K562 (cell line): Measurements from ENCODE around the gene DPEP1. TPM values are rescaled to one million over a fixed set of nuclear protein-coding genes. Genes with fewer than 3 reads are reported as not detected.

Experiments
- FIP1L1 ChIP-seq: fragments of 200-400 bp; formaldehyde crosslinking; IDR thresholded peaks from 2 replicates; pipeline ENCODE4 v1.6.1; 2018; ENCODE audit warnings: mild to moderate bottlenecking, low read depth, low read length; ENCODE audit not compliant: poor library complexity, severe bottlenecking
- NCOA2 ChIP-seq, 2 experiments: fragments of 450-650 bp; IDR thresholded peaks; 2 replicates each; pipeline ENCODE4 v1.6.1; 2018; ENCODE audit warnings: mild to moderate bottlenecking in 2 of 2, moderate library complexity in 1 of 2; ENCODE audit not compliant: partially characterized antibody in 2 of 2
- NCOA6 ChIP-seq: fragments of 450-650 bp; IDR thresholded peaks from 2 replicates; pipeline ENCODE4 v1.6.1; 2017; ENCODE audit warnings: mild to moderate bottlenecking
- POLR3G ChIP-seq: IDR thresholded peaks from 2 replicates; pipeline ENCODE4 v1.6.1; 2011; ENCODE audit not compliant: insufficient read length, insufficient replicate concordance; ENCODE audit errors: extremely low read depth
- SMAD3 ChIP-seq: fragments of 450-650 bp; formaldehyde crosslinking; conservative IDR thresholded peaks from 2 replicates; pipeline ENCODE4 v1.4.0; 2020; ENCODE audit warnings: mild to moderate bottlenecking
- ZKSCAN8 ChIP-seq: fragments of 200-800 bp; sonication (Bioruptor generic); IDR thresholded peaks from 2 replicates; pipeline ENCODE4 v1.6.1; 2016; ENCODE audit warnings: missing genetic modification characterization, missing compliant biosample characterization
- polyA plus RNA-seq, 8 experiments: library from polyadenylated mRNA; depleted of rRNA in 4 of 8; stranded (reverse) in 5 of 8; unstranded in 3 of 8; fragments of >200 nt; fragmentation: Nextera tagmentation in 2 of 8; fragmentation: Illumina TruSeq in 1 of 8; extraction: Ambion mirVana in 2 of 8; extraction: Trizol in 1 of 8; gene quantifications; 2 replicates each; pipeline versions ENCODE4 v1.2.1 to v1.2.3, GENCODE V29; 2011 to 2014; ENCODE audit warnings: inconsistent platforms in 1 of 8, missing spikeins in 1 of 8
- total RNA-seq, 7 experiments: library from RNA; depleted of rRNA in 6 of 7; stranded (reverse); fragments of >200 nt in 6 of 7; fragmentation: Illumina TruSeq in 2 of 7; extraction: Trizol in 2 of 7; gene quantifications; 2 replicates each; pipeline versions ENCODE4 v1.2.1 to v1.2.3, GENCODE V29; 2011 to 2021; ENCODE audit warnings: low replicate concordance in 1 of 7
- TF ChIP-seq, protein P1 (sequence below): fragments of 450-650 bp; IDR thresholded peaks from 2 replicates; pipeline ENCODE4 v1.6.1; 2016; ENCODE audit warnings: low read depth
- TF ChIP-seq, protein P2 (sequence below): fragments of 450-650 bp; IDR thresholded peaks from one replicate; pipeline ENCODE4 v1.6.1; 2018; ENCODE audit warnings: mild to moderate bottlenecking, moderate library complexity; ENCODE audit not compliant: partially characterized antibody
- TF ChIP-seq, protein P3 (sequence below), 2 experiments: IDR thresholded peaks in 1 of 2; conservative IDR thresholded peaks in 1 of 2; 2 replicates each; pipeline ENCODE4 v1.6.1; 2016; ENCODE audit warnings: low read depth in 2 of 2, mild to moderate bottlenecking in 1 of 2, missing compliant biosample characterization in 1 of 2, missing genetic modification characterization in 1 of 2, moderate library complexity in 1 of 2
- TF ChIP-seq, protein P4 (sequence below): fragments of 250-450 bp; sonication (Bioruptor Pico); IDR thresholded peaks from 2 replicates; pipeline ENCODE4 v1.4.0; 2020; ENCODE audit warnings: borderline replicate concordance
- TF ChIP-seq, protein P5 (sequence below): sonication (generic); formaldehyde crosslinking; IDR thresholded peaks from 2 replicates; pipeline ENCODE4 v1.8.1; 2023; ENCODE audit warnings: mild to moderate bottlenecking, missing genetic modification reagents

The DPEP1 gene
- total and polyA plus RNA-seq, 9 of the 15 experiments (the other 6 are each of a cell fraction or from before 2014, with no cell fraction given), result 0.14 to 0.31 (median 0.20) TPM; not detected in 6

DNA sequence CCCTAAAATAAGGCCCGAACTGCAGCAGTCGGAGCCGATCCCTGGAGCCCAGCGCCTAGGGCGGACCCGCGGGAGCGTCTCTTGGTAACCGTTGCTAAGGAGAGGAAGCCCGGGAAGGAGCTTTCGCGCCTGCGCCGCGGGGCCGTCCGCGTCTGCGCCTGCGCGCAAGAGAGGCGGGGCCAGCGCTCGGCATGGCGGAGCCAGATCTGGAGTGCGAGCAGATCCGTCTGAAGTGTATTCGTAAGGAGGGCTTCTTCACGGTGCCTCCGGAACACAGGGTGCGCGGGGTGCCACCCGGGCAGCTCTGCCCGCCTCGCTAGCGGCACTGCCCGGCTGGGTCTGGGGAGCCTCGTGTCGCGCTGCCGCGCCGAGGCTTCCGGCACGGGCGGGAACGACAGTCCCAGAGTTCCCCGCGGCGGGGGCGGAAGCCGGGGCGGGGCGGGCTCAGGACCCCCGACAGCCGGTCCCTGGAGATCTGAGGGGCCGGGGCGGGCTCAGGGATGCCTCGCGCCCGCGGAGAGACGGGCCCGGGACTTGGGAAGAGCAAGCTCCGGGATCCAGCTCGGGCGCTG lies 73.2 kb downstream of the DPEP1 start, which contains the start of gene CDK10 (continued):
- TF ChIP-seq, protein P1, sequence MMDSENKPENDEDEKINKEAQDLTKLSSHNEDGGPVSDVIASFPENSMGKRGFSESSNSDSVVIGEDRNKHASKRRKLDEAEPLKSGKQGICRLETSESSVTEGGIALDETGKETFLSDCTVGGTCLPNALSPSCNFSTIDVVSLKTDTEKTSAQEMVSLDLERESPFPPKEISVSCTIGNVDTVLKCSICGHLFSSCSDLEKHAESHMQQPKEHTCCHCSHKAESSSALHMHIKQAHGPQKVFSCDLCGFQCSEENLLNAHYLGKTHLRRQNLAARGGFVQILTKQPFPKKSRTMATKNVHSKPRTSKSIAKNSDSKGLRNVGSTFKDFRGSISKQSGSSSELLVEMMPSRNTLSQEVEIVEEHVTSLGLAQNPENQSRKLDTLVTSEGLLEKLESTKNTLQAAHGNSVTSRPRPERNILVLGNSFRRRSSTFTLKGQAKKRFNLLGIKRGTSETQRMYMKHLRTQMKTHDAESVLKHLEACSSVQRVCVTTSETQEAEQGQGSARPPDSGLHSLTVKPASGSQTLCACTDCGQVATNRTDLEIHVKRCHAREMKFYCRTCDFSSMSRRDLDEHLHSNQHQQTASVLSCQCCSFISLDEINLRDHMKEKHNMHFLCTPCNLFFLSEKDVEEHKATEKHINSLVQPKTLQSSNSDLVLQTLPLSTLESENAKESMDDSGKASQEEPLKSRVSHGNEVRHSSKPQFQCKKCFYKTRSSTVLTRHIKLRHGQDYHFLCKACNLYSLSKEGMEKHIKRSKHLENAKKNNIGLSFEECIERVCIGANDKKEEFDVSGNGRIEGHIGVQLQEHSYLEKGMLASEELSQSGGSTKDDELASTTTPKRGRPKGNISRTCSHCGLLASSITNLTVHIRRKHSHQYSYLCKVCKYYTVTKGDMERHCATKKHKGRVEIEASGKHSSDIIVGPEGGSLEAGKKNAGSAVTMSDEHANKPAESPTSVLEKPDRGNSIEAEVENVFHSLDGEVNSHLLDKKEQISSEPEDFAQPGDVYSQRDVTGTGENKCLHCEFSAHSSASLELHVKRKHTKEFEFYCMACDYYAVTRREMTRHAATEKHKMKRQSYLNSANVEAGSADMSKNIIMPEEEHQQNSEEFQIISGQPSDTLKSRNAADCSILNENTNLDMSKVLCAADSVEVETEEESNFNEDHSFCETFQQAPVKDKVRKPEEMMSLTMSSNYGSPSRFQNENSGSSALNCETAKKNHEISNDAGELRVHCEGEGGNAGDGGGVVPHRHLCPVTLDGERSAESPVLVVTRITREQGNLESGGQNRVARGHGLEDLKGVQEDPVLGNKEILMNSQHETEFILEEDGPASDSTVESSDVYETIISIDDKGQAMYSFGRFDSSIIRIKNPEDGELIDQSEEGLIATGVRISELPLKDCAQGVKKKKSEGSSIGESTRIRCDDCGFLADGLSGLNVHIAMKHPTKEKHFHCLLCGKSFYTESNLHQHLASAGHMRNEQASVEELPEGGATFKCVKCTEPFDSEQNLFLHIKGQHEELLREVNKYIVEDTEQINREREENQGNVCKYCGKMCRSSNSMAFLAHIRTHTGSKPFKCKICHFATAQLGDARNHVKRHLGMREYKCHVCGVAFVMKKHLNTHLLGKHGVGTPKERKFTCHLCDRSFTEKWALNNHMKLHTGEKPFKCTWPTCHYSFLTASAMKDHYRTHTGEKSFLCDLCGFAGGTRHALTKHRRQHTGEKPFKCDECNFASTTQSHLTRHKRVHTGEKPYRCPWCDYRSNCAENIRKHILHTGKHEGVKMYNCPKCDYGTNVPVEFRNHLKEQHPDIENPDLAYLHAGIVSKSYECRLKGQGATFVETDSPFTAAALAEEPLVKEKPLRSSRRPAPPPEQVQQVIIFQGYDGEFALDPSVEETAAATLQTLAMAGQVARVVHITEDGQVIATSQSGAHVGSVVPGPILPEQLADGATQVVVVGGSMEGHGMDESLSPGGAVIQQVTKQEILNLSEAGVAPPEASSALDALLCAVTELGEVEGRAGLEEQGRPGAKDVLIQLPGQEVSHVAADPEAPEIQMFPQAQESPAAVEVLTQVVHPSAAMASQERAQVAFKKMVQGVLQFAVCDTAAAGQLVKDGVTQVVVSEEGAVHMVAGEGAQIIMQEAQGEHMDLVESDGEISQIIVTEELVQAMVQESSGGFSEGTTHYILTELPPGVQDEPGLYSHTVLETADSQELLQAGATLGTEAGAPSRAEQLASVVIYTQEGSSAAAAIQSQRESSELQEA, result no peak
- TF ChIP-seq, protein P2, sequence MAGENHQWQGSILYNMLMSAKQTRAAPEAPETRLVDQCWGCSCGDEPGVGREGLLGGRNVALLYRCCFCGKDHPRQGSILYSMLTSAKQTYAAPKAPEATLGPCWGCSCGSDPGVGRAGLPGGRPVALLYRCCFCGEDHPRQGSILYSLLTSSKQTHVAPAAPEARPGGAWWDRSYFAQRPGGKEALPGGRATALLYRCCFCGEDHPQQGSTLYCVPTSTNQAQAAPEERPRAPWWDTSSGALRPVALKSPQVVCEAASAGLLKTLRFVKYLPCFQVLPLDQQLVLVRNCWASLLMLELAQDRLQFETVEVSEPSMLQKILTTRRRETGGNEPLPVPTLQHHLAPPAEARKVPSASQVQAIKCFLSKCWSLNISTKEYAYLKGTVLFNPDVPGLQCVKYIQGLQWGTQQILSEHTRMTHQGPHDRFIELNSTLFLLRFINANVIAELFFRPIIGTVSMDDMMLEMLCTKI, result no peak
- TF ChIP-seq SMAD3 (CRISPR knock-in tag) (no peak), ZKSCAN8 (CRISPR knock-in tag) (no peak), NCOA2 (IDR thresholded peaks at IDR 0.05; ENCODE audit: partially characterized antibody in 2 of 2) (no peak), FIP1L1 (peak; percentile 74), NCOA6 (no peak), POLR3G (no peak)
- TF ChIP-seq, protein P3, sequence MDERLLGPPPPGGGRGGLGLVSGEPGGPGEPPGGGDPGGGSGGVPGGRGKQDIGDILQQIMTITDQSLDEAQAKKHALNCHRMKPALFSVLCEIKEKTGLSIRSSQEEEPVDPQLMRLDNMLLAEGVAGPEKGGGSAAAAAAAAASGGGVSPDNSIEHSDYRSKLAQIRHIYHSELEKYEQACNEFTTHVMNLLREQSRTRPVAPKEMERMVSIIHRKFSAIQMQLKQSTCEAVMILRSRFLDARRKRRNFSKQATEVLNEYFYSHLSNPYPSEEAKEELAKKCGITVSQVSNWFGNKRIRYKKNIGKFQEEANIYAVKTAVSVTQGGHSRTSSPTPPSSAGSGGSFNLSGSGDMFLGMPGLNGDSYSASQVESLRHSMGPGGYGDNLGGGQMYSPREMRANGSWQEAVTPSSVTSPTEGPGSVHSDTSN (CRISPR knock-in tag; IDR thresholded peaks at IDR 0.05; ENCODE audit: low read depth), result no peak
- TF ChIP-seq, protein P3 (tag; conservative IDR thresholded peaks at IDR 0.05; ENCODE audit: low read depth), result no peak
- TF ChIP-seq, protein P4, sequence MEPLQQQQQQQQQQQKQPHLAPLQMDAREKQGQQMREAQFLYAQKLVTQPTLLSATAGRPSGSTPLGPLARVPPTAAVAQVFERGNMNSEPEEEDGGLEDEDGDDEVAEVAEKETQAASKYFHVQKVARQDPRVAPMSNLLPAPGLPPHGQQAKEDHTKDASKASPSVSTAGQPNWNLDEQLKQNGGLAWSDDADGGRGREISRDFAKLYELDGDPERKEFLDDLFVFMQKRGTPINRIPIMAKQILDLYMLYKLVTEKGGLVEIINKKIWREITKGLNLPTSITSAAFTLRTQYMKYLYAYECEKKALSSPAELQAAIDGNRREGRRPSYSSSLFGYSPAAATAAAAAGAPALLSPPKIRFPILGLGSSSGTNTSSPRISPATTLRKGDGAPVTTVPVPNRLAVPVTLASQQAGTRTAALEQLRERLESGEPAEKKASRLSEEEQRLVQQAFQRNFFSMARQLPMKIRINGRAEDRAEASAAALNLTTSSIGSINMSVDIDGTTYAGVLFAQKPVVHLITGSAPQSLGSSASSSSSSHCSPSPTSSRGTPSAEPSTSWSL (CRISPR knock-in tag), result no peak
- TF ChIP-seq, protein P5, sequence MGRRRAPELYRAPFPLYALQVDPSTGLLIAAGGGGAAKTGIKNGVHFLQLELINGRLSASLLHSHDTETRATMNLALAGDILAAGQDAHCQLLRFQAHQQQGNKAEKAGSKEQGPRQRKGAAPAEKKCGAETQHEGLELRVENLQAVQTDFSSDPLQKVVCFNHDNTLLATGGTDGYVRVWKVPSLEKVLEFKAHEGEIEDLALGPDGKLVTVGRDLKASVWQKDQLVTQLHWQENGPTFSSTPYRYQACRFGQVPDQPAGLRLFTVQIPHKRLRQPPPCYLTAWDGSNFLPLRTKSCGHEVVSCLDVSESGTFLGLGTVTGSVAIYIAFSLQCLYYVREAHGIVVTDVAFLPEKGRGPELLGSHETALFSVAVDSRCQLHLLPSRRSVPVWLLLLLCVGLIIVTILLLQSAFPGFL (CRISPR knock-in tag), result no peak
